Kidney (tissue), 14 donors: ENCODE data around the gene PLCL2. TPM values are rescaled to one million over a fixed set of nuclear protein-coding genes. Genes with fewer than 3 reads are reported as not detected.

Experiments
- DNase-seq, 5 donors: peaks; one replicate each; pipeline ENCODE4 v3.0.0-alpha.2; 2013 to 2020
- FAIRE-seq: peaks from 2 replicates; lab custom pipeline; 2012; peaks lifted over from hg19 to GRCh38; lab: Jason Lieb, UNC
- H3K27ac ChIP-seq, 2 donors: one replicate each; pipeline ENCODE4 v1.7.0; 2013; ENCODE audit warnings: low read depth in 2 of 2, low read length in 2 of 2, inconsistent platforms in 1 of 2
- H3K27me3 ChIP-seq: one replicate; pipeline ENCODE4 v1.7.1; 2013; ENCODE audit warnings: low read length, inconsistent platforms; ENCODE audit not compliant: control insufficient read depth, insufficient read depth
- H3K36me3 ChIP-seq, 3 donors: one replicate each; pipeline versions ENCODE4 v1.7.0 to v1.7.1; 2013; ENCODE audit warnings: low read length in 3 of 3, control low read depth in 1 of 3, inconsistent platforms in 1 of 3; ENCODE audit not compliant: insufficient read depth in 3 of 3, control insufficient read depth in 2 of 3
- H3K4me1 ChIP-seq, 3 donors: one replicate each; pipeline versions ENCODE4 v1.7.0 to v1.7.1; 2013; ENCODE audit warnings: low read length in 3 of 3, inconsistent platforms in 1 of 3, low read depth in 1 of 3; ENCODE audit not compliant: control insufficient read depth in 2 of 3, insufficient read depth in 2 of 3
- H3K4me3 ChIP-seq, 3 donors: one replicate each; pipeline versions ENCODE4 v1.7.0 to v1.8.1; 2013; ENCODE audit warnings: low read length in 3 of 3, control low read depth in 1 of 3, inconsistent platforms in 1 of 3
- H3K9ac ChIP-seq, 3 donors: one replicate each; pipeline versions ENCODE4 v1.7.0 to v1.7.1; 2013; ENCODE audit warnings: low read length in 3 of 3, control low read depth in 1 of 3, inconsistent platforms in 1 of 3
- H3K9me3 ChIP-seq, 3 donors: one replicate each; pipeline versions ENCODE4 v1.7.0 to v1.7.1; 2013; ENCODE audit warnings: low read length in 3 of 3, control low read depth in 1 of 3, inconsistent platforms in 1 of 3; ENCODE audit not compliant: control insufficient read depth in 2 of 3, insufficient read depth in 1 of 3
- CTCF ChIP-seq: IDR thresholded peaks from 3 replicates; pipeline ENCODE4 v1.5.1; 2012; ENCODE audit warnings: mild to moderate bottlenecking, moderate library complexity, borderline replicate concordance; ENCODE audit not compliant: insufficient read depth; ENCODE audit errors: extremely low read depth
- intact Hi-C: fragments of 100-400 bp; cut with DNase I; formaldehyde crosslinking; loops from one replicate; pipeline ENCODE4 v1.11.1; 2022
- polyA plus RNA-seq: library from polyadenylated mRNA; stranded (reverse); fragments of 350-450 nt; fragmentation: Illumina TruSeq; extraction: RNeasy Lipid Tissue Mini Kit (QIAGEN cat#74804); gene quantifications from one replicate; pipeline ENCODE4 v1.2.3, GENCODE V29; 2014; ENCODE audit warnings: low read depth, low replicate concordance; ENCODE audit not compliant: insufficient read depth
- total RNA-seq: library from RNA; stranded (reverse); fragmentation: NEBNext Ultra II Directional; extraction: Animal tissue kit (Norgen Biotek cat#: 25700); gene quantifications from one replicate; pipeline ENCODE4 v1.2.1, GENCODE V29; 2021
- donor health status: control.
- donor health status: control.
- donor health status: control.
- donor health status: control.
- donor health status: control.
- donor health status: DM: yes; HTN: yes; CAD: no.
- donor health status: Normal renal cell carcinoma (clear cell type).

The PLCL2 gene
- total and polyA plus RNA-seq, 2 donors from 2014 or later = 10.5 to 19.1 TPM

- Histone ChIP-seq H3K27ac (no peak overlapping the region), H3K4me1 (peaks cover 0 to 3% (median 0%) of the 10 kb centered on the region in 3 donors), H3K27me3 (no peaks in the 10 kb centered on the region), H3K4me3 (no peak overlapping the region), H3K36me3 (no peaks in the 10 kb centered on the region), H3K9me3 (no peaks in the 10 kb centered on the region), H3K9ac (no peak overlapping the region)
- no peak for DNase-seq
- TF ChIP-seq CTCF = no peak
- intact Hi-C loops = no loop called here
- no peak for FAIRE-seq
These were observed 46.2 kb upstream of the PLCL2 start for GRCh38 chr3:16838561-16838960.

DNA sequence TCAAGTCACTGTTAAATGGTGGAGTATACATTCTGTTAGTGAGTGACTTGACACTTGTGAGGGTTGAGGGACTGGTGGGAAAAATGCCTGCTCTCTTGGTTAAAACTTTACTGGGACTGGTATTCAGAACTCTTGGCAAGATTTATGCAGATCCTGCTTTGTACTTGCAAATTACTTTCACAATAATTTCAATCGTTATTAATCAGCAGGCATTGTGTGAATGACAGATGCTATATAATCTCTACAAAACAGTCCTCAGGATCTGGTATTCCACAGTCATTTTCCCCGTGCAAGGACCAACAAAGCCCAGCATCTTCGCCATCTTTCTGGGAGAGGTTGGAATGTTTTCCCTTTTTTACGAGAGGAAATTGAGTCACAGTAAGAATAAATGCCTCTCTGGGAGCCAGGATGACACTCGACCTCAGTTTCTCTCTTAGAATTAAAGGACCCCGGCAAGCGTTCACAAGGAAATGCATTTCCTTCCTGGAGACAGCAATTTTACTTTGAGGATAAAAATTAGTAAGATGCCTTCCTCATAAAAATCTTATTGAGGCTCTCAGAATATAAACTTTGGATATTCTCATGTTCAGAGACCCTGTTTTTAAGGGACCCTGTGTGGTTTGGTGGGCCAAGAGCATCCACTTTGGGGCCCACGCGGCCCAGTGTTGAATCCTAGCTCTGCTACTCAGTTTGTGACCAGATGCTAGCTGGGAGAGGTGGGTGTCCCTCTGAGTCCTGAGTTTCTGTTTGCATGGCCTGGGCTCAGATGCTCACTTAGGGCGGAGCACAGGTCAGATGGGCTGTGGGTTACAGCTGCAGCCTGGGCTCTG is 45.3 kb upstream of the PLCL2 start:
- no peak for FAIRE-seq
- H3K27ac ChIP-seq = no peak overlapping the region
- DNase-seq = no peak
- peaks cover 0 to 3% (median 0%) of the 10 kb centered on the region in 3 donors for H3K4me1 ChIP-seq
- intact Hi-C loops = no loop called here
- H3K36me3 ChIP-seq = no peaks in the 10 kb centered on the region
- H3K4me3 ChIP-seq = no peak overlapping the region
- no peak for TF ChIP-seq CTCF
- no peaks in the 10 kb centered on the region for H3K27me3 ChIP-seq
- H3K9ac ChIP-seq = no peak overlapping the region
- no peaks in the 10 kb centered on the region for H3K9me3 ChIP-seq

DNA sequence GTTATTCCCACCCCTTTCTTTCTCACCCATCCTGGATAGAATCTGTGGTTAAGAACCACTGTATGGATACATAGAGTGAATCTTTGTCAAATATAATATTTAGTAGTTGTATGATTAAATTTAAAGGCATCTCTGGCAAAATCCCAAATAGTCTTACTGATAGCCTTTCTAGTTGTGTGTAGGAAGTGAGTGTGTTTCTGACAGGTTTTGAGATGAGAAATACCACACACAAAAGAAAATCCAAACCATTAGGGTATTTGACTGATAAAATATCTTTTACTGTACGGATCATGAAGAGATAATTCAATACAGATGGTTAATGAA is 44.7 kb upstream of the PLCL2 start:
- Histone ChIP-seq H3K27me3 (no peaks in the 10 kb centered on the region), H3K4me1 (peaks cover 0 to 3% (median 0%) of the 10 kb centered on the region in 3 donors), H3K9me3 (no peaks in the 10 kb centered on the region), H3K27ac (no peak overlapping the region), H3K9ac (no peak overlapping the region), H3K36me3 (no peaks in the 10 kb centered on the region), H3K4me3 (no peak overlapping the region)
- intact Hi-C loops = no loop called here
- TF ChIP-seq CTCF = no peak
- no peak for DNase-seq
- no peak for FAIRE-seq
